Stimulated activated CD4-positive, alpha-beta T cell treated with anti-CD3 and anti-CD28 coated beads, TNF-alpha, amount 100 ng/mL, for 1 hour (primary cell): ENCODE data around the gene MEGF8.

Experiments used
- DNase-seq, 3 donors: peaks; one replicate each; pipeline ENCODE4 v3.0.0-alpha.2; 2020; ENCODE audit warnings: low read depth in 3 of 3, low spot score in 1 of 3

Gene MEGF8

DNA sequence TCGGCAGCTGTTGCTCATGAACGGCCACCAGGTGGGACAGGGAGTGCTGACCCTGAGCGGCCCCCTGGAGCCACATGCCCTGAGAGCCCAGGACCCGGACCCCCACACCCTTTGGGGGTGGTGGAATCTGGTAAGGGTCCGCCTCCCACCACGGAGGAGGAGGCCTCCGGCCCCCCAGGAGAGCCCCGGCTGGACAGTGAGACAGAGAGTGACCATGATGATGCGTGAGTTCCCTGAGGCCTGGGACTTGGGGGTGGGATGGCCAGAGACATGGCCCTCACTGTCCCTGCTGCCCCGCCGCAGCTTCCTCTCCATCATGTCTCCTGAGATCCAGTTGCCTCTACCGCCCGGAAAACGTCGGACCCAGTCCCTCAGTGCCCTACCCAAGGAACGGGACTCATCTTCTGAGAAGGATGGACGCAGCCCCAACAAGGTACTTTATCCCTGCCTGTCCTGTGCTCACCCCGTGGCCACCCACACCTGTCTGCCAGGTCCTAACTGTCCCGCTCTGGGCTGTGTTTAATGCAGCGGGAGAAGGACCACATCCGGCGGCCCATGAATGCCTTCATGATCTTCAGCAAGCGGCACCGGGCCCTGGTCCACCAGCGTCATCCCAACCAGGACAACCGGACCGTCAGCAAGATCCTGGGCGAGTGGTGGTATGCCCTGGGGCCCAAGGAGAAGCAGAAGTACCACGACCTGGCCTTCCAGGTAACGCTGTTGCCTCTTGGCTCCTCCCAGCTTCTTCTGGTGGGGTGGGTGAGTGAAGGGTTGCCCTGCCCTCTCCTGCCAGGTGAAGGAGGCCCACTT lies 38.2 kb upstream of the MEGF8 start:
- DNase-seq: no peak

- no peak for DNase-seq
Observed at GRCh38 chr19:42287827-42288107, 37.7 kb upstream of the MEGF8 start.

DNA sequence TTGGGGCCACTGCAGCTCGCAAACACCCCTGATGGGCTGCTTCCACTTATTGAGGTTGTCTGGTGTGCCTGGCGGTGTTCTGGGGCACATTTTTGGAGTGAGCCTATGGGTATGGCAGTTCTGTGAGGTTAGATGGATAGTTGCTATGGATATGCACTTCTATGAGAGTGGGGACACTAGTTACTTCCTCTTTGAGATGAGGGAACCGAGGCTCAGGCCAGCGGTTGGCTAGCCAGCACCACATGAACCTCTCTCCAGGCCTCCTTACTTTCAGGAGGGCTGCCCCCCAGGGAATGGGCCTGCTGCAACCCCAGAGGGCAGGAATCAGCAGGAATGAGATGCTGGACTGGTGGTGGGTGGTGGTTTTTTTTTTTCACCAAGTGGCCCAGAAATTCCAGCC lies 37.0 kb upstream of the MEGF8 start:
- DNase-seq: no peak

DNA sequence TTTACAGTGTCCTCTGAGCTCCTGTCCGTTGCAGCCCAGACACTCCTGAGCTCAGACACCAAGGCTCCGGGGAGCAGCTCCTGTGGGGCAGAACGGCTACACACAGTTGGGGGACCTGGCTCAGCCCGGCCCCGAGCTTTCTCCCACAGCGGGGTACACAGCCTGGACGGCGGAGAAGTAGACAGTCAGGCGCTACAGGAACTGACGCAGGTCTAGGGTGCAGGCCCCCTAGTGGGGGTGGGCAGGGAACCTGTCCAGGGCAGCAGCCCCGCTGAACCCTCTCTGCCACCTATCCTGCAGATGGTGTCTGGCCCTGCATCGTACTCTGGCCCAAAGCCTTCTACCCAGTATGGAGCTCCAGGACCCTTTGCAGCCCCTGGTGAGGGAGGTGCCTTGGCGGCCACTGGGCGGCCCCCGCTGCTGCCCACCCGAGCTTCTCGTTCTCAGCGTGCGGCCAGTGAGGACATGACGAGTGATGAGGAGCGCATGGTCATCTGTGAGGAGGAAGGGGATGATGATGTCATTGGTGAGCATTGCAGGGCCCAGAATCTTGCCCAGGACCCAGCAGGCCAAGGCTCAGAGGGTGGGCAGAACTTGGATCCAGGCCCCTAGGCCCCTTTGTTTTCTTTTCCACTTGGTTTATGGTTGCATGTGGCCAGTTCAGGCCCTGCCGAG lies 36.4 kb upstream of the MEGF8 start:
- no peak for DNase-seq

DNA sequence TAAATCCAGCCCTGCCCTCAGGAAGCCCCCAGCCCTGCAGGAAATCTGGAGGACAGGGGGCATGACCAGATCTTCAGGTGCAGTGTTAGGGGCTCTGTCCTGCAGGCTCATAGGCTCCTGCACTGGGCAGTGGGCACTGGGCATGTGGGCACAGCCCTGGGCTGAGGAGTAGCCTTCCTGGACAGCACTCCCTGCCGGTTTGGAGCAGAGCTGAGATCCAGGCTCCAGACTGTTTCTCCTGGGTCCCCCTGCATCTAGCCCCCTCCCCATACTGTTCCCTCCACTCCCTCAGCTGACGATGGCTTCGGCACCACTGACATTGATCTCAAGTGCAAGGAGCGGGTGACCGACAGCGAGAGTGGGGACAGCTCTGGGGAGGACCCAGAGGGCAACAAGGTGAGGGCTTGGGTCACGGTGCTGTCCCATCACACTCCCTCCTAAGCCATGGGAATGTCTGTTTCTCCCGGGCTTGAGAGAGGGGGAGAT lies 35.8 kb upstream of the MEGF8 start:
- DNase-seq: no peak

- DNase-seq: no peak
Observed at GRCh38 chr19:42290136-42290522, 35.3 kb upstream of the MEGF8 start.

- DNase-seq: peak in 2 of 3 donors; percentile 38 to 45
Observed at GRCh38 chr19:42290523-42291434, 34.7 kb upstream of the MEGF8 start.

DNA sequence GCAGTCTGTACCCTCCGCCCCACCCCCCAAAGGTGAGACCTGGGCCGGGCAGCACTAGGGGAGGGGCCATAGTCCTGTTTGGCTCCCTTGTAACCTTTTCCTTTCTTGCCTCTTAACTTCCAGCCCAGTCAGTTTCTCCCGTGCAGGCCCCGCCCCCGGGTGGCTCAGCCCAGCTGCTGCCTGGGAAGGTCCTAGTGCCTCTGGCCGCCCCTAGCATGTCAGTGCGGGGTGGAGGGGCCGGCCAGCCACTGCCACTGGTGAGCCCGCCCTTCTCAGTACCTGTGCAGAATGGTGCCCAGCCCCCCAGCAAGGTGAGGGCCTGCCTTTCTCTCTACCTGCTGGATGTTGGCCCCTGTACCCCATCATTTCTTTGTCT lies 34.0 kb upstream of the MEGF8 start:
- DNase-seq: no peak

DNA sequence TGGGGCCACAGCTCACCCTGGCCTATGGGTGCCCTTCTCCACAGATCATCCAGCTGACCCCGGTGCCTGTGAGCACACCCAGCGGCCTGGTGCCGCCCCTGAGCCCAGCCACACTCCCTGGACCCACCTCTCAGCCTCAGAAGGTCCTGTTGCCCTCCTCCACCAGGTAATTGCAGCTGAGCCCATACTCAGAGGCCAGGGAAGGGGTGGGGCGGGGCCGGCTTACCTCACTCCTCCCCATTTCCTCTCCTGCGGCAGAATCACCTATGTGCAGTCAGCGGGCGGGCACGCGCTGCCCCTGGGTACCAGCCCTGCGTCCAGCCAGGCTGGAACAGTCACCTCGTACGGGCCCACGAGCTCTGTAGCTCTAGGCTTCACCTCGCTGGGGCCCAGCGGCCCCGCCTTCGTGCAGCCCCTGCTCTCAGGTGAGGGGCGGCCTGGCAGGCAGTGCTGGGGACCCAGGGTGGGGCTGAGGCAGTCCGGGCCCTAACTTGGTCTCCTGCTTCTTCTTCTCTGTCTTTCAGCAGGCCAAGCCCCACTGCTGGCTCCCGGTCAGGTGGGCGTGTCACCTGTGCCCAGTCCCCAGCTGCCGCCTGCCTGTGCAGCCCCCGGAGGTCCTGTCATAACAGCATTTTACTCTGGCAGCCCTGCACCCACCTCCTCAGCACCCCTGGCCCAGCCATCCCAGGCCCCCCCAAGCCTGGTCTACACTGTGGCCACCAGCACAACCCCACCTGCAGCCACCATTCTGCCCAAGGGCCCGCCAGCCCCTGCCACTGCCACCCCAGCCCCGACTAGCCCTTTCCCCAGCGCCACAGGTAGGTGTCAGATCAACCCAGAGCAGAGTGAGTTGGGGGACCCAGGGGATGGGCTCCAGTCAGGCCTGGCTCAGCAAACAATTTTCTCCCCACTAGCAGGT lies 33.1 kb upstream of the MEGF8 start:
- no peak for DNase-seq

DNA sequence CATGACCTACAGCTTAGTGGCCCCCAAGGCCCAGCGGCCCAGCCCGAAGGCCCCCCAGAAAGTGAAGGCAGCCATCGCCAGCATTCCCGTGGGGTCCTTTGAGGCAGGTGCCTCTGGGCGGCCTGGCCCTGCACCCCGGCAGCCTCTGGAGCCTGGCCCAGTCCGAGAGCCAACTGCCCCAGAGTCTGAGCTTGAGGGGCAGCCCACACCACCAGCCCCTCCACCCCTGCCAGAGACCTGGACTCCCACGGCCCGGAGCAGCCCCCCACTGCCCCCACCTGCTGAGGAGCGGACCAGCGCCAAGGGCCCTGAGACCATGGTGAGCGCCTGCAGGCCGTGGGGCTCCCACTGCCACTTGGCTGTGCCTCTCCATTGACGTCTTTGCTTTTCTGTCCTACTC lies 32.5 kb upstream of the MEGF8 start:
- no peak for DNase-seq

- DNase-seq: no peak
Observed at GRCh38 chr19:42293540-42293939, 31.9 kb upstream of the MEGF8 start.

GRCh38 chr19:42293948-42294347 lies 31.5 kb upstream of the MEGF8 start:
- DNase-seq: no peak

GRCh38 chr19:42294471-42295137 lies 30.8 kb upstream of the MEGF8 start:
- DNase-seq: no peak

DNA sequence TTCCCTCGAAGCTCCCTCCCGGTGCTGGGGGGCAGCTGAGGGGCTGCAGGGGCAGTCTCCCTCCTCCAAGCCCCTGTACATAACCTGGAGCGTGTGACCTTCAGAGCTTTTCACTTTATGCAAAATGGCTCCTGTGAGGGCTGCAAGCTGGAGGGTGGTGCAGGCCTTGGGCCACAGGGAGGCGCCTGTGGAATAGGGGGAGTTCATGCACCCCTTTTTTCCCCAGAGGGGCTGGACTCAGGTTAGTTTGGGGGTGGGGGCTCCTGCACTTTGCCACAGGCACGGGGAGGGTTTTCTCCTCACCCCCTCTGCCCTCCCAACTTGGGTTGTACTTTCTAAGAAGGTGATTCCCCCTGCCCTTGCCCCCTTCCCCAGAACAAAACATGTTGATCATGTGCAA lies 30.1 kb upstream of the MEGF8 start:
- DNase-seq: no peak

DNA sequence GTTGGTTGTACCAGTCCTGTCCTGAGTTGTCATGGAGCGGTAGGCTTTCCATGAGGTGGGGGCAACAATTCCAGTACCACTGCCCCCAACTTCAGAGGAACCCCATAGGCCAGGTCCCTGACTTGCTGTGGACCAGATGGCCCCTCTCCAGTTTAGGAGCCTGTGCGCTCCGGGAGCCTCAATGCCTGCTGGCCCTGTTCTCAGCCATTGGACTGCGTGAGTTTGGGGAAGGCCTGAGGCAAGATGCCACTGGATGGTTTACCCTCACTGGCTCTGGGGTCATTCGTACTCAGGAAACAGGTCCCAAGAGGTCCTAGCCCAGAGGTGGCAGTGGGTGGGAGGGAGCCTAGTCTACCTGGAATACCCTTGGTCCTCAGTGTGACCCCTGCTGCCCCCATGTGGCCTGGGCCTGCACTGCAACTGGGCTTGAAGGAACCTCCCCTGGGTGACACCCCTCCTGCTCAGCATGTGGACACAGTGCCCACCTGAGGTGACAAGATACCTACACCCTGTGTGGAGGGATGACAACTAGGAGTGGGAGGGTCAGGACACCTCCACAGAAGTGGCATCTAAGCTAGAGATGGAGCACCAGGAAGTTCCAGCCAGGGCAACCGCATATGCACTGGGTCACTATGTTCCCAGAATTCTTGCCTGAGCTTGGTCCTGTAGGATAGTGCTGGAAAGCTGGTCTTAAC lies 29.5 kb upstream of the MEGF8 start:
- DNase-seq: peak; percentile 68 to 94 (median 76)

DNA sequence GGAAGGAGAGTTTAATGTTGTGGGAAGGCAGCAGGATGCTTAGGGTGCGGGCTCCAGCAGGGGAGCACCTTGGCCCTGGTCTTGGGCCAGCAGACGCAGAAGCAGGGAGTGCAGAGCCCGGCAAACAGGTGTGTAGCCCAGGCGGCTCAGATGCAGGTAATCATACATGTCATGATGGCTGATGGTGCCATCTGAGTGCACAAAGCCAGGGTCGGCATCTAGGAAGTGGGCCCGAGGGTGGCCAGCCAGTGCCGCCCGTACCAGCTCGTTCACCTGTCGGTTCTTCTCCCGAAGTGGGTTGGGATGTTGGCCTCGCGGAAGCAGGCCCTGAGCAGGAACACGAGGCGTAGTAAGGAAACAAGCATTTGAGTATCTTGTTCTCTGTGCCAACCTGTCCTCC lies 28.4 kb upstream of the MEGF8 start:
- no peak for DNase-seq

GRCh38 chr19:42301646-42302203 lies 23.7 kb upstream of the MEGF8 start, which contains the start of gene PRR19:
Gene PRR19 (plus strand): TSS chr19:42302132. CDS start chr19:42309585, 7,453 bp downstream.
- DNase-seq: no peak

DNA sequence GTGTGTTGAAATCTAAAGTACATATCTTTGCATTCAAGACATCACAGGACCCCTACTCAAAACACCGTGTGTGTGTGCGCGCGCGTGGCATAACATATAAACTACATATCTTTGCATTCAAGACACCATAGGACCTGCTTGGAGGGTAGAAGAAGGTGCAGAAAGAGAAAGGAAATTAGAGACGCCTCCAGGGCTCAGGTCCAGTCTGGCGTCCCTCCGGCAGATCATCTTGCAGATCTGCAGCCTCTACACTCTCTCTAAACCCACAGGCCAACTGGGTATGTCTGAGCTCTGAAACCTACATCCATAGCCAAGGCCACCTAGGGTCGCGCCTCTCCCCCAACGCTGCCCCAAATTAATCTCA lies 22.4 kb upstream of the MEGF8 start:
- DNase-seq: no peak

DNA sequence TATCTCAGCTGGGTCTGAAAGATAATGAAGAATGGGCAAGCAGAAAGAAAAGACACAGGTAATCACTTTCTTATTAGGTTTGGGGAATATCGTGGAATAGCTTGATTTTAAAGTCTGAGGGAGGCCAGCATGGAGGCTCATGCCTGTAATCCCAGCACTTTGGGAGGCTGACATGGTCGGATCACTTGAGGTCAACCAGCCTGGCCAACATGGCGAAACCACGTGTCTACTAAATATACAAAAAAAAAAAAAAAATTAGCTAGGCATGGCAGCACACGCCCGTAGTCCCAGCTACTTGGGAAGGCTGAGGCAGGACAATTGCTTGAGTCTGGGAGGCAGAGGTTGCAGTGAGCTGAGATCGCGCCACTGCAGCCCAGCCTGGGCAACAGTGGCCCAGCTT lies 21.6 kb upstream of the MEGF8 start:
- no peak for DNase-seq
